LNCAP (cell line): ENCODE data around the gene FHDC1.

ENCODE experiments used
- TF ChIP-seq, protein P1 (sequence below): fragments of 450-650 bp; IDR thresholded peaks from 2 replicates; pipeline ENCODE4 v1.5.1; 2017; ENCODE audit warnings: mild to moderate bottlenecking

The FHDC1 gene

DNA sequence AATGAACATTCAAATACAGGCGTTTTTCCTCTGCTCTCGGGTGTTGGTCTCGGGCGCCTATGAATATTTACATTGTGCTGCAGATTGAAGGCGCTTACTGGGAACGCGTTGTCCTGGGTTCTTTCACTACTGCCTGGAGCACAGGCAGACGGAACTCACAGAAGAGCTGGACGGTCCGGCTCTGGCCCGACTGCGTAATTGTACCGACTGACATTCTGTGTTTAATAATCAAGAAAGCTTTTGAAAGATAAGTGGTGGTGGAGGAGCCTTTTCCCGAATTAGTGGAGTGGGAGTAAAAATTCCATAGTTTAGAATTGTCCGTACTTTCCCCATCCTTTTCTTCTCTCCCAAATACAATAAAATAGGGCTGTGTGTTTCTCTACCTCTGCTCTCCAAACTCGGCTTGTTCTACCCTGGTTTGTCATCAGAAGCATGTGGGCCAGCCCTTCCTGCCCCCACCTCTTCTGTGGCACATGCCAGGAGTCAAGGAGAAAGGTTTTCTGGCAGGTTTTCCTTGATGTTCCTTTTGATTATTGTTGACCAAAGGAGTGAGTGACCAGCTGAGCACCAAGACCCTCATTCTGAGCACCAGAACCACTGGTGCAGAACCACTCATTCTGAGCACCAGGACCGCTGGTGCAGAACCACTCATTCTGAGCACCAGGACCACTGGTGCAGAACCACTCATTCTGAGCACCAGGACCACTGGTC lies 2.3 kb downstream of the FHDC1 start:
- TF ChIP-seq, protein P1, sequence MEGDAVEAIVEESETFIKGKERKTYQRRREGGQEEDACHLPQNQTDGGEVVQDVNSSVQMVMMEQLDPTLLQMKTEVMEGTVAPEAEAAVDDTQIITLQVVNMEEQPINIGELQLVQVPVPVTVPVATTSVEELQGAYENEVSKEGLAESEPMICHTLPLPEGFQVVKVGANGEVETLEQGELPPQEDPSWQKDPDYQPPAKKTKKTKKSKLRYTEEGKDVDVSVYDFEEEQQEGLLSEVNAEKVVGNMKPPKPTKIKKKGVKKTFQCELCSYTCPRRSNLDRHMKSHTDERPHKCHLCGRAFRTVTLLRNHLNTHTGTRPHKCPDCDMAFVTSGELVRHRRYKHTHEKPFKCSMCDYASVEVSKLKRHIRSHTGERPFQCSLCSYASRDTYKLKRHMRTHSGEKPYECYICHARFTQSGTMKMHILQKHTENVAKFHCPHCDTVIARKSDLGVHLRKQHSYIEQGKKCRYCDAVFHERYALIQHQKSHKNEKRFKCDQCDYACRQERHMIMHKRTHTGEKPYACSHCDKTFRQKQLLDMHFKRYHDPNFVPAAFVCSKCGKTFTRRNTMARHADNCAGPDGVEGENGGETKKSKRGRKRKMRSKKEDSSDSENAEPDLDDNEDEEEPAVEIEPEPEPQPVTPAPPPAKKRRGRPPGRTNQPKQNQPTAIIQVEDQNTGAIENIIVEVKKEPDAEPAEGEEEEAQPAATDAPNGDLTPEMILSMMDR = no peak

DNA sequence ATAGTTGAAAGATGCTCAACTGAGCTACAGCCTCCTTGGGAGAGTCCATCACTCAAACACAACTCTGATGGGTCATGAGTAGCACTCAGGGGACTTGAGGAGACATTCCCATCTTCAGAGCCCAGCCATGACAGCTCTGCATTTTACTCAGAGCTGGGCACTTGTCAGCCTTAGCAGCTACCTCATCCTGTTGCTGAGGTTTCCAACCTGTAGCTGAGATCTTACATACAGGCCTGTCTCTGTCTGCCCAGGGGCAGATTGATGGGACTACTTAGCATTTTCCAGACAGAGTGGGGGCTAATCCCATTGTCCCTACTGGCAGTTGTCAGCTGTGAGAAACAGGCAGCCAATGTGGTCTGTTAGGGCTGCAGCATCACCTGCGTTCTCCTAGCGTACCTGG lies 3.5 kb downstream of the FHDC1 start:
- TF ChIP-seq, protein P1 = no peak

DNA sequence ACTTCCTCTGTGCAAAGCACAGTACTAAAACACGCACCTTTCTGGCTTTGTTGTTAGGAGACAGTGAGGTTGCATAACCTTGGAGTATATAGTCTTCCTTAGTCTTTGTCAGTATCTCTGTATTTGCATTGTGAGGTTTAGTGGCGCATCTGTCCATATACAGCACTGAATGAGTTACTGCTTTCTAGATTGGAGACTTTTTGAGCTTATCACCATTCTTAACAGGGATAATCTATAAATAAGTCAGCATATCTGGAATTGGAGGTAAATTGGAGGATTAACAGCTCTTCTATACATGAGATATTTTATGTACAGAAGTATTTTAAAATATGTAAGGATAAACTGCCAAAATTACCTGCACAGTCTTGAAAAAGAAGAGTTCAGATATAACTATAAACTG lies 4.3 kb downstream of the FHDC1 start:
- TF ChIP-seq, protein P1 = no peak

DNA sequence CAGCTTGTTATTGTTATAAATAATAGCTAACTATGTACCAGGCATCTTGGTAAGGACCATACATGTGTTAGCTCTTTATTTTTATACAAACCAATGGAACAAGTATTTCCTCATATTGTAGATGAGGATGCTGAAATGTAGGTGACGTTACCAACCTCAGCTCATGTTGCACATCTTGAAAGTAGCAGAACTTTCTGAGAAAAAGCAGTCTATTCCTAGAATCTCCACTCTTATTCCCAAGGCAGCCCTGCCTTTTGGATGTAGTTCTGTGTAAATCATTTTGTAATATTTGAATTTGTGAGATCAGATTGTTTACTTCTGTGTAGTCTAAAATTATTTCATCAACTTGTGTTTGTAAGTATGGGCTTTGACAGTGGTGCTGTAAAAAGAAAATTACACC lies 5.3 kb downstream of the FHDC1 start:
- TF ChIP-seq, protein P1 = no peak

DNA sequence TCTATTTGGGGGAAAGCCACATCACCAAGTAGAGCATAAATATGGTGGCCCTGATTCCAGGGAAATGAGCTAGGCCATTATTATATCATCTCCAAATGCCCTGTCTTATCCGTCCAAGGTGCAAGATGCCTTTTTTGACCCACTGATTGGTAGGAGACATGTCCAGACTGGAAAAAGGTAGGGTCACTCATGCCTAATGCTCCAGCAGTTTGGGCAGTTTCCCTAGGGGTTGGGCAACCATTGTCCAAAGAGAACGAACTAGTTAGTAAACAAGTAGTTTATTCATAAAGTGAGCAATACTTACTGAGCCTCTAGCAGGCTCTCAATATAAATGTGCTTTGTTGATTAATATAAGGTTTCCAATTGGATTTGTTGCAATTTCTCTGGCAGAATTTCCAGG lies 6.2 kb downstream of the FHDC1 start:
- TF ChIP-seq, protein P1 = no peak

DNA sequence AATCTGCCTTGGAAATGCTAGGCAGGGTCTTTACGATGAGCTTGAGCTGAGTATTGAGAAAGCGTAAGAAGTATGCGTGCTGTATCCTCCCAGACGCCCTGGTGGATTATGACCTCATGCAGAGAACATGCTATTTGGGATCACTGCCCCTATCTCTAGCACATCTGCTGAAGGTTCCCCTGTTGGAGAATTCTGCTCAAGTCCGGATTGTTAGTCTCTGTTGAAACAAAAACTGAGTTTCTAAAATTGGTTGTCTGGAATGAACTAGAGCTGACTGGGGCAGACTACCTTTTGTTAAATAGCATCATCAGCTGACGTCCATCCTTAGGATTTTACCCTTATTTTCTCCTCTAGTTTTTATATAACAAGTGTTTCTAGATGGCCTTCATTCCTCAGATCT lies 7.5 kb downstream of the FHDC1 start:
- TF ChIP-seq, protein P1 = no peak

DNA sequence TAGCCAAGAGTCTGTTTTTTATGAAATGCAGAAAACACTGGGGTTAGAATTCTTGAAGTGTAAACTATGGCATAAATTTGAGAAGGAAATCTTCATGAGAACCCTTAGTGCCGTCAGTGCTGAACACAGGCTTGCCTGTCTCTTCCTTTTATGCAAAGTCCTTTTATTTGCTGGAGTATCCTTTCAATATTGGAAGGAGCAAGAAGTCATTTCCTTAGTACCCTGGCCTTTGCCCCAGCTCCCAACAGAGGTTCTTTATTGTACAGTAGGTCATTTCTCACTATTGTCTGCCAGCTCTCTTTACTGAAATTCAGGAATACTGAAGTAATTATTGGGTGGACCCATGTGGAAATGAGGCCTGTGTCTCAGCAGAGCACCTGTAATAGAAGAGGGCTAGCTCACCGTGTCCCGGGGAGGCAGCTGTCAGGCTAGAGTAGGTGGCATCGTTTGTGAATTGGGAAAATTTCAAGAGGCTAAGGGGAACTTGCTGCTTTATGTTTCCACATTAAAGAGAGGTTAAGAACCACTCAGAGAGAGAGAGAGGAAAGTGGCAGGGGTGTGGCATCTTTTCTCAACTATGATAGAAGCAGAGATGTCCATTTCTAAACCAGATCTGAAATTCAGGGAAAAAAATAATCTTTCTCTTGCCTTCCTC lies 8.7 kb downstream of the FHDC1 start:
- TF ChIP-seq, protein P1 = no peak
